HG02623 (cell line): ENCODE measurements around the gene RAPGEF2.

Experiments used
- ATAC-seq: cut with Tn5 transposase; IDR thresholded peaks from one replicate; pipeline ENCODE4 v1.9.1; 2021; ENCODE audit warnings: moderate library complexity; ENCODE audit not compliant: unreplicated experiment

RAPGEF2 gene

DNA sequence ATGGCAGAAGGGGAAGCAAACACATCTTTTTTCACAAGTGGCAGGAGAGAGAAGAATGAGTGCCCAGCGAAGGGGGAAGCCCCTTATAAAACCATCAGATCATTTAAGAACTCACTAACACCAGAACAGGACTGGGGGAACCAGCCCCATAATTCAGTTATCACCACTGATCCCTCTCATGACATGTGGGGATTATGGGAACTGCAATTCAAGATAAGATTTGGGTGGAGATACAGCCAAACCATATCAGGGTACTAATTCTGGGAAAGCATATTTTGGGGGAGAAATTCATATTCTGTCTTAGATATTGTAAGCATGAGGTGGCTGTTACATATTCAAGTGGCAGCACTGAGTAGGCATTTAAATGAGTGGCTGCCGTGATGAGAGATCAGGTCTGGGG, 87.8 kb downstream of the RAPGEF2 start:
- ATAC-seq: no peak

DNA sequence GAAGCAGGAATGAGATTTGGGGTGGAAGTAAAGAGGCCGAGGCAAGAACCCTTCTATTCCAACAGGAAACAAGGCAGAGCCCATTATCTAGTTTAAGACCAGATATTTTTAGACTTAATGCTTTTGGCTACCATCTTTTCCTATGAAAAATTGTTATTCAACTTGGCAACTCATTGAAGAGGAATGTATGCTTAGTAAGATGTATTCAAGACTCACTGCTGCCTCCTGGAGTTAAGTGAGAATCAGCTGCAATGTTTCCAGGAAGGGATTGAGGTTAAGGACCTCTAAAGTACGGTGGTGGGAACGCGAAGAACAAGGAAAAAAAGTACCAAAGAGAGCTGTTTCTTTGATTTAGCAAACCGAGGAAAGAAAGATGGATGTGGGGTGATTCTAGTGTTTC, 89.1 kb downstream of the RAPGEF2 start:
- no peak for ATAC-seq

DNA sequence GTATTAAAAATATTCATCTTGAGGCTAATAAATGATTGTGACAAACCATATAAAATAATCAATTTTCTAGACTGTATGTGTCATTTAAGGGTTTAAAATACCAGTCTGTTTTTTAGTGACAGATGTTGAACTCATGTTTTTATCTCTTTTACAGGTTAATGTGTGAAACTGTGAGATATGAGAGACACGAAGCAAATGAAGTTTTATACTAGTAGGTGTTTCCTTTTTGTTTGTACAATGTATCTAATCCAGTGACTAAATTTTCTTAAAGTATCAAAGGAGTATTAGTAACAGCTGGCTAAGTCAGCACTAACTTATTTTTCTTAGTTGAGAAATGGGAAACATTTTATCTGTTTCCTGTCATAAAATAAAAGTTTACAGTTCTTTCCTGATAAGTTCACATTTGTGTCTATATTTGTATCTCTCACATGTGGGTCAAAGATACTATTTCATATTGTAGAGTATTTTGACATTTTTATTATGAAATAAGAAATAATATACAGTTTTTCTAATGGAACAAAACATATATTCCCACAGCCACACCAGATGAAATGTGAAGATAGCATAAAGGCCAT, 90.3 kb downstream of the RAPGEF2 start:
- ATAC-seq: no peak

DNA sequence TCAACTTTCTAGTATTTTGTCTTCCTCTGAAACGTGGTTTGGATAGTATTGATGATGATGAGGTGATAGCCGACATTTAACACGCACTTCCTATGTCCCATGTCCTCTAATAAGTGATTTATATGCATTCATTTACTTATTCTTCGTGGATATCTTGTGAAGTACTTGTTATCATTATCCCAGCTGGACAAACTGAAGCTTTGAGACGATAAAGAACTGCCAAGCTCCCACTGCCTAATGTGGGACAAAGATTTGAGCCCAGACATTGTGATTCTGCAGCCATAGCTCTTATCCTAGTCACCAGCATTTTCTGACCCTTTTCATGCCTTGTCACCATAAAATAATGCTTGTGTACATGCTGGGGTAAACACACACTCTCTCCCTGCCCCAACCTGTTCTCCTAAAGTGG, 92.5 kb downstream of the RAPGEF2 start:
- no peak for ATAC-seq

DNA sequence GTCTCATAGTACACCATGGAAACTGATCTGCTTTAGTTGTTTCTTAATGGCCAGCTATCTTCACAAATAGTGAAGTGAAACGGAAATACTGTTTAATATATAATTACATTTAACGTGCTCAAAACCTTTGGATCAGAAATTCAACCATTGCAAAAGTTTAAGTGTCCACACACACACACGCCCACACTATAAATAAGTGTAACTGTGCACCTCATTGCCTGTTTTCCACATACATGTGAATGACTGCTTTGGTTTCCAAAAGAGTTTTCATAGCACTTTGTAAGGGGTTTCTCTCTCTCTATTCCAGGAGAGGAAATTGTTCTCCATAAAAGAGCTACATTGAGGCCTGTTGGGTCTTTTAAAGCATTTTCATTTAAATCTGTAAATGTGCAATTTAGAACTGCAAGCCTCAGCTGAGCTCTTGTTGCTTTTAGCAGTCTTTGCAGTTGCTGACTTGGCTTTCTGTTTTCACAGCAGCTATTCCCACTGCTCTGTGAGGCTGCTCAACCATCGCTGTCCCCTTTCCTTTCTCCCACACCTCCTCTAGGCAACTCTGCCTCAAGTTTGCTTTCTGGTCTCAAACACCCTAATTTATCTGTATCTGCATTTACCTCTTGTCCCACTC, 94.5 kb downstream of the RAPGEF2 start:
- ATAC-seq: no peak

DNA sequence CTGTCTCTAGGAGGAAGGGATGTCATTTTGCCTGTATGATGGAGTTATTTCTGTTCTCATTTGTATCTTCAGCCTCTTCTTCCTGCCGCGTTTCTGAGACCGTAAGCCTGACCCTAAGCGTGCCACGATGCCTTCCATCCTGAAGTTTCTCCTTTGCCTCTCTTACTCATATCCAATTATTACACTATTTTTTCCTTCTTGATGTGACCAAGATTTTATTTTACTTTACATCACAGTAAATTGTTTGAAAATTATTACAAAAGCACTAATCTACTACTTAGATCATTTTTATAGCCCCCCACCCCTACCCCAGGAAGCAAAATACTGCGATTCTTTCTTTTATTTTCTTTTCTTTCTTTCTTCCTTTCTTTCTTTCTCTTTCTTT, 95.0 kb downstream of the RAPGEF2 start:
- ATAC-seq: no peak

DNA sequence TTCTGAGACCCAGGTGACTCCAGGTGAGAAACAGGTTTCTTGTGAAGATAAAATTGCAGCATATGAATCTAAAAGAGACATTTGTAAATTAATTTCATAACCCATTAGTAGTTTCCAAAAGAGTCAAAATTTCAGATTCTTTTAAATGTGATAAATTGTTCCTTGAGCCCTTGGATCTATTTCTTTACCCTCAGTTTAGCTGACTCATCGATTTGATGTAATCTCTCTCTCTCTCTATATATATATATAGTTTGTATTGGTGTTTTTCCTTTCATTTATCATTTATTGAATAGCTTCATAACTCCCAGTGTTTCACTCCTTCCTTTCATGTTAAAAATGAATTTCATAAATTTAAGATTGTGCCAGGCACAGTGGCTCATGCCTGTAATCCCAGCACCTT, 96.9 kb downstream of the RAPGEF2 start:
- no peak for ATAC-seq

DNA sequence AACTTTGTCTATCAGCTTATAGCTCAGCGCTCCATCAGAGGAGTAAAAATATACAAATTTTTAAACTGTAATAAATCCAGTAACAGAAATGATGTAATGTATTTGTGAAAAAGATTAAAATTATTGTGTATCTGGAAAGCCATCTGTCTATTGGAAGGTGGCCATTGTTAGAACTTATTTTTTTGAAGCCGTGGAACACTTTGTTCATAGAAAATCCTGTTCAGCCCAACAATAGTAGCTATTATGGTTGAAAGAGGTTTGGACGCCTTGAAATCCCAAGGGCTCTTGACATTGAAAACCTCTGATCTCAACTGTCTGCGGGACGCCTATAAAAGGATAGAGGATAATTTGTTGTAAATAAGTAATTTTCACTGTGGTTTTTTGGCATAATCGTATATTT, 98.3 kb downstream of the RAPGEF2 start:
- ATAC-seq: no peak

DNA sequence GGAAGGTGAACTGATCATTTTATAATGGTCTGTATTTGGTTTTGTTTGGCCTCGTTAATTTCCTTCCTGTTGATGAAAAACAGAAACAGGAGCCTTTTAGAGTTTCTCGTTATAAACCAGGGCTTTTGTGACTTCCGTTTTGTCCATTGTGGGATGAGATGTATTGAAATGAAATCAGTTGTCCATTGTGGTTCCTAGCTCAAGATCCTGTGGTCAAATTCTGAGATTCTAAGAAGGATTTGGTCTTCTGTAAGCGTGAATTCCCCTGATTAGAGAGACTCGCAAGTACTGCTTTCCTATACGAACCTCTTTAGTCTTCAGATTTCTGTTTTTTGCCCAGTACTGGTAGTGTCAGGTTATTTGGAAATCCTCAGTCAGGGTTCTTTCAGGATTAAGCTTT, 101.7 kb downstream of the RAPGEF2 start:
- no peak for ATAC-seq

DNA sequence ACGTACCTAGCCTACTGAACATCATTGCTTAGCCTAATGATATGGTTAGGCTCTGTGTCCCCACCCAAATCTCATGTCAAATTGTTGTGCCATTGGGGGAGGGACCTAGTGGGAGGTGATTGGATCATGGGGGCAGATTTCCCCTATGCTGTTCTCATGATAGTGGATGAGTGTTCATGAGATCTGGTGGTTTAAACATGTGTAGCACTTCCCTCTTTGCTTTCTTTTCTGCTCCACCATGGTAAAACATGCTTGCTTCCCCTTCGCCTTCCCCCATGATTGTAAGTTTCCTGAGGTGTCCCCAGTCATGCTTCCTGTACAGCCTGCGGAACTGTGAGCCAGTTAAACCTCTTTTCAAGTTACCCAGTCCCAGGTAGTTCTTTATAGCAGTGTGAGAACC, 102.6 kb downstream of the RAPGEF2 start:
- no peak for ATAC-seq

DNA sequence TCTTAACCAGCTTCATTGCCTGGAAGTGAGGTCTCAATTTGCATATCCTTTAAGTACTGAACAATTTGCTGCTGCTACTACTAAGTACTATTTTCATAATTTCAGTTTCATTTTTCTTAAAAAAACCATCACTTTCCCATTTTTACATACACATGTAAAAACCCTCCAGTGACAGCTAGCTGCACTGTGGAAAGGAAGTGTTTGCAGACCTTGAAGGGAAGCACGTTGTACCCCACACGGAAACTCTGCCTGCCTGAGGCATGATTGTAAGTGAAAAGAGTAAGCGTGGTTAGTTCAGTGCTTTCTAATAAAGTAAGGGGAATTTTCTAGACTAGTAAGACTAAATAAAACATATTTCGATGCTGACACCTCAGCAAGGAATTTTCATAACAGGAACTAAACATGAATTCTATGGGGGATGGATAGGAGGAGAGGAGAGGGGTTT, 103.6 kb downstream of the RAPGEF2 start:
- peak; percentile 96 for ATAC-seq

DNA sequence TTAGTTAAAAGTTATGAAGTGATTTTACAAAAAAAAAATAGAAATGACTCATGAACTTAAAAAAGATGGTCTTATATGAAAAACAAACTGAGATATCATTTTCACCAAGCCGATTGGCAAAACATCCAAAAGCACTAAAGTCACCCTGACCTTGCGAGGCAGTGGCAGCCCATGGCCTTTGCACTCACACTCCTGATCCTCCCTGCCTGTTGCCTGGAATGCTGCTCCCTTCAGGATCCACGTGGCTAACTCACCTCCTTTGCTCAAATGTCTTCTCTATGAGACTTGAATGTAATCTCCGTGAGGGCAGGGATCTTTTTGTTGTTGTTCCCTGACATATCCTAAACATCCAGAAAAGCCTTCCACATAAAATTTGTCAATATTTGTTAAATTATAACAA, 106.4 kb downstream of the RAPGEF2 start:
- no peak for ATAC-seq

DNA sequence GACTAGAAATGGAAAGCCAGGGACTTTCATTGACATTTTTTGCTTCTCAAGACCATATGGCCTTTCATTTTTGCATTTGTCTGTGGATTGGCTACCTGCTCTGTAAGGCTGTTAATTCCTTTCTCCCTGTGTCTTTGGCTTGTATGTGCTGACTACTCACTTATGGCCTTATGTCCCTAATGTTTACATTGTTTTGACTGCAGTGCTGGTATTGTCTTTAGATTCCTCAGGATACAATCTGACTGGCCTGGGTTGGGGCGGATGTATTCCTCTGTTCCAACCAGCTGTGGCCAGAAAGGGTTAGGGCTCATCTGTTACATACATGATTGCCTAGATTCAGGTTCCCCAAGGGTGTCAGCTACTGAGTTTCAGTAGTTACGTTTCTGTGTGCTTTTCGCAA, 108.1 kb downstream of the RAPGEF2 start:
- ATAC-seq: no peak

DNA sequence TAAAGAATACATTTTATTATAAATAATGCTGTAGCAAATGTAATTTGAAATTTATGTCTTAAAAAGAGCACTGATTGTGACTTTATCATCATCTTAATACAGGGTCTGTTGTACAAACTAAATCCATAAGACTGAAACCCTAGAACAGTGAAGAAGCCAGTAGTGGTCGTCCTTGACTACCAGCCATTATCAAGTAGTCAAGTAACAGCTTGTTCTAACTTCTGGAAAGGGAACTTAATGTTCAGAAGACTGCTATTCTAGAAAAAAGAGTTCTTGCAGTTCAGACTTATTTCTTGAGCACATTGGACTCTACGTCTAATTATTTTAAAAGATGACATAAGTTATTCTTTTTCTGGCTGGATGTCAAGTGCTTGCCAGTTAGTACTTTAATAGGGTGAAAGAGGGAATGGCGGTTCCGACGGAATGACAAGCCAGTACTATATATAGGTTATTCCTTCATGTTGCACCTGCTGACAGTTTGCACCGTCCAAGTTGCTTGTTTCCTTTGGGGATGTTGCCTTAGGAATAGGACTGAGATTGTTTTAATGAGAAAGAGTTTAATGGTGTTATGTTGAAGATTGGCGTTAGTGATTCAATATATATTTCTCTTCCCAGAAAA, 109.9 kb downstream of the RAPGEF2 start:
- ATAC-seq: no peak

DNA sequence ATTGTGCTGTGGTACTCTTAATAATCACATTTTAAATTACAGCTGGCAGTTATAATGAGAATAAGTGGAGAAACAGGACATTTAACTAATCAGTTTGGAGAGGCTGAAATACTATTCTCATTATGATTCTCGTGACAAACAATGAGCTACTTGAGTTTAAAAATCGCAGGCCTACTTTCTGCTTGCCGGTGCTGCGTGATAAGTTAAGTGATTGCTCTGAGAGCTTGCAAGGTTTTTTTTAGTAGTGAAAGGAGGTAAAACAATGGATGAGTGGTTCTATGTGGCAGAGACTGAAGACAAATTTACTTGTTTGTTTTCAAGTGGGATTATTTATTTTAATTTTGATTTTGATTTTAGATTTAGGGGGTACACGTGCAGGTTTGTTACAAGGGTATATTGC, 114.0 kb downstream of the RAPGEF2 start:
- no peak for ATAC-seq

DNA sequence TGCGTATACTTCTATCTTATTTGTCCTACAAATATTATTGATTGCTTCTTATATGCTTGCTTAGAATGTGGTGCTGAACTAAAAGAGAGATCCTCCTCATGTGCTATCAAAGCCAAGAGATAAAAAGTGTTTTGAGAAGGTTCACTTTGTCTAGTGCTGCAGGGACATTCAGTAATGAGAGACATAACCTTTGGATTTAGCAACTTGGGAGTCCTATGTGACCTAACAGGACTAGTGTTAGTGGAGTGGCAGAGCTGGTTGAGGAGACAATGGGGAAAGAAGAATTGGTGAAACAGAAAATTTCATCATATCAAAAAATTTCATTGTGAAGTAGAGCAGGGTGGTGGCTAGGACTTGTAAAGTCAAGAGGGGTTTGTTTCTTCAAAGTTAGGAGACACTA, 117.0 kb downstream of the RAPGEF2 start:
- no peak for ATAC-seq

DNA sequence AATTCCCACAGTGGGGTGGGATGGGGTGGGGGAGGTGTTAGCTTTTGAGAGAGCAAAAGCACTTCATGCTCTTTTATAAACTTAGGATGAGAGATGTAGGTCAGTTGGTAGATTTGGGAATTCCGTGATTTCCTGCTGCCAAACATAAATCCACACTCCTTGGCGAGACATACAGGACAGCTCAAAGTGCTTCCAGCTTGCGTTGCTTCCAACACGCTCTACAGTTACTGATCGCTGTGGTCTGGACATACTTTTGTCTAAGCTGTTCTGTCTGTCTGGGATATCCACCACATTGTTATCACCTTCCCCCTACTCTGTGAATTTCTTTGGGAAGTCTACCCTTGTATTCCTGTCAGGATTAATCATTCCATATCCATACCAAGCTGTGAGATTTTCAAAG, 117.5 kb downstream of the RAPGEF2 start:
- ATAC-seq: no peak

DNA sequence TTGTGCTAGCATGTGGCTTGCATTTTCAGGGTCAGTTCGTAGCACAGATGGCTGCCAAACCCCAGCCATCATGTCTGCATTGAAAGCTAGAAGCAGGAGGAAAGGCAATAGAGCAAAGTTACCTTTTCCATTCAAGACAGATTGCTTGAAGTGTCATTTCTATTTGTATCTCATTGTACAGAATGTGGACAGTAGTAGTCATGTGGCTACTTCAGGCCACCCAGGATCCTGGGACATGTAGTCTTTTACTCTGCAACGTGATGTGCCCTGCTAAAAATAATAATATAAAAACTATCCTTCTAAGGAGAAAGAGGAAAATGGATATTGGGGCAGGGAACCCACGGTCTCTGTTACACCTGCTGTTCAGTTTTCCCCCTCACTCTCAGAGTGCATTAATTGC, 118.4 kb downstream of the RAPGEF2 start:
- ATAC-seq: no peak

DNA sequence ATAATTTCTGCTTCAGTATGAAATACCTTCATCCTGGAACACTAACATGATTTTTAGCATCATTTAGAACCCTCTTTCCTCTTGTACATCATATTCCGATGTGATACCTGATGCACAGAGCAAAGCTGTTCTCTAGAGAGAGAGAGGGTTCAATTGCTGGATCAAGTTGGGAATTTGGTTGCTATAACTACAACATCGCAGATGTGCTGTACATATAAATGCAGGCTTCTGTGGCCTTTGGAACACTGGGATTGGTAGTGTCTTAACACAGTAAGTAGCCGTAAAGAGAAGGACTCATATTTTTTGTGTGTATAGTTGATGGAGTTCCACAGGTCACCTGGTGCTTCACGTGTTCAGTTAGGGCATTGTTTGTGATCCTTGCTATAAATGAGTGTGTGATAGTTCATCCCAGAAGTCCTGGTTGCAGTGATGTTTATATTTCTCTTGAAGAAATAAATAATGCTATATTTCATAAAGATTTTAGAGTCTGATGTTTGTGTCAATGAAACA, 119.2 kb downstream of the RAPGEF2 start:
- no peak for ATAC-seq

DNA sequence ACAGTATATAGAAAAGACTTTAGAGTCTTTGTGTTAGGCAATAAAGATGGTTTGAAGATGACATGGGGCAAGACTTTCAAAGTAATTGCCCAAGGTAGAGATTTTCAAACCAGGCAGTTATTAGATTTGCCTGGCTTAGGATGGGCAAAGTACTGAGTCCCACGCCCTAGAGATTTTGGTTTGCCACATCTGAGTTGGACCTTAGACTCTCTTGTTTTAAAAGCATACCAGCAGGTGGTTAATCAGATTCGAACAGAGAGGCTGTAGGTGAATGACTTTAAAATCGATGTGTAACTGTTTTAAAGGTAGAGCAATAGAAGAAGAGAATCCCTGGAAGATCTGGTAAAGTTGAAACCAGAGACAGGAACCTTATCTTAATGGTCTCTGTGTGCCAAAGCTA, 121.5 kb downstream of the RAPGEF2 start:
- ATAC-seq: no peak

DNA sequence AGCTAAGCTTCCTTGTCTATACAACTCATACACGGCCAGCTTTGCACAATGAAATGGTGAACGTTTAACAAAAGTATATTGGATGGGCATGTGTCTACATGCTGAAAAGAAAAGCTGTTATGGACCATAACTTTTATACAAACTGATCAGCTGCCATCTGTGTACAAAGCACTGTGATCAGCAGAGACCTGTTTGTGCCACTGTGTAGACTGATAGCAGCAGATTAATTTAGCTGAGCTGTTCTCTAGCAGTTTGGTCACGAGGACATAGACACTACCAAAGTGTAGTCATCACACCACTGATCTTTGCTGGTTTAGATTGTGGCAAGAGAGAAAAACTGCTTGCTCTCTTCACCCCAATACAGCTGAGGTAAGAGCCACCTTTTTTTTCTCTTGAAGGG, 124.5 kb downstream of the RAPGEF2 start:
- no peak for ATAC-seq

DNA sequence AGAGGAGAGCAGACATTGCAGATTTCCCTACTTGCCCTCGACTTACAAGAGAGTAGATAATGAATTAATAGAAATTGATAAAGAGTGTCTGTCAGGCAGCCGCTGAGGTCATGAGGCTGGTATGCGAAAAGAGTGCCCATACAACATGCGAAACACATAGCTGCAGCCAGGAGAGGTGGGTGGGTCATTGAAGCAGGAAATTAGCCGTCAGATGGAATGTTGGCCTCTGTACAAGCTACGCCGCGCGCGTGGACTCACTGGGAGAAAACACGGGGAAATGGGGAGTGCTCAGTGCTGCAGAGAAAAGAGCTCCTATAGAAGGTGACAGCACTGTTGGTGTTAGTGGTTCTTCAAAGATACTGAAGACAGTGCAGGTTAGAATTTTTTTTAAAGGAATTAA, 125.1 kb downstream of the RAPGEF2 start:
- no peak for ATAC-seq

DNA sequence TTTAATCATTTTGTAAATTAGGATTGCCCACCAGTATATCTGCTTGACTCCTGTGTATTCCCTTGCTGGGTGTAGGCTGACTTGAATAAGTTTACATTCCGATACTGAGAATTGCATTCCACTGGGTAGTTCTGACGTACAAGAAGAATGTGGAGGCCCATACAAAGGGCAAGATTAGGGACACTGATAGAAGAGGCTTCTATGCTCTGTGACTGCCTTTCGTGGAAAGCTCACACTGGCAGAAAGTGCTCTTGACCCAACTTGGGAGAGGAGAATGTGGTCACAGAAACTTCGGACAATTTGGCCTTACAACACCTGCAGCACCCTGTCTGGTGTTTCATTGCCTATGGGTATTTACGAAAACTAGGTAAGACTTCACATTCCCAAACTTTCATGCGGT, 126.3 kb downstream of the RAPGEF2 start:
- no peak for ATAC-seq
